ENCODE measurements around the gene FYN.

Gene FYN

DNA sequence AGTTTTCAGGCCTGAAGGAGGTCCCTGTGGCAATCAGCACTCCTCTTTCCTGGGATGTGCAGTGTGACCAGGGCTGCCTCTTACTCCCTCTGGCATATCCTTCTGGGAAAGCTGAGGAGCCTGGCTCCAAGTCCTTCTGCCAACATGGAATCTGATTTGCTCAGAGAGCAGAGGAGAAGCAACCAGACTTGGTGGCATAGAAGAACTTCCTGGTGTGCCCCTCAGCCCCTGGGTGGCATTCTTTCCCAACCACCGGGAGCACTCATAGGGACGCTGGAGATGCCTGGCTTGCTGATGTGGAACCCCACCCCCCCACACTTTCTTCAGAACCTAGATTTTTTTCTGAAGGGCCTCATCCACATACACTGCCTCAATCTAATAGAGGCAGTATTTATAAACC, 160.0 kb downstream of the FYN start:
- H3K27ac Mint-ChIP-seq = peak overlapping the region; percentile 94
- H3K4me3 Mint-ChIP-seq = no peak overlapping the region

DNA sequence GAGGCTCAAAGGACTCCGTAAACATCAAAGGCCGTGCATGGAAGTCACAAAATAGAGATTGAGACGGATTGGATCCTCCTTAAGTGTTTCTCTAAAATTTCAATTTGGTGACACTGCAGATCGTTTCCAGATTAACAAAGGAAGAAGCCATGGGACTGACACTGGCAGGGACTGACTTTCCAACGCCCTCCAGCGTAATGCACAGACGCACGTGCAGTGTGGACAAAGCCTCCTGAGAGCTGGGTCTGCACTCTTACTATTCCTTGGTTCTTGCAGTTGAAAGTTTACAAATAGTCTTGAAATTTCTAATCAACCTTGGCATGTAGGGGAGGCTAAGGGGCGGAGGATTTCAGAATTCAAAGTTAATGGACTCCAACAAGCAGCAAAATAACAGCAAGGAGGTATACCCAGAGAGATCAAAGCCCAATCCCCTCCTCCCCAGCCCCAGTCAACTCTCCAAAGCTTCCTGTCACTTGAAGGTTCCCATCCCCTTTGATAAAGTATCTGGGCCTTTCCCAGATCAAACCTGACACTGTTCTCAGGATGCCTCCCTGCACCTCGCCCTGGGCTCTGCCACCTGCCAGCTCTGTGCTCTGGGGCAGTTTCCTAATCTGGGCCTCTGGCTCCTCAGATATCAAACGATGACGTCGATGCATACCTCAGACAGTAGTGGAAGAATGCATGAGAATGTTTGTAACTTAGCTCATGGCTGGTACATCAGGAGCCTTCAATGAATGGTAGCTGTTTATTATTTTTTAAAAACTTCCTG, 161.1 kb downstream of the FYN start:
- peak overlapping the region; percentile 94 for H3K27ac Mint-ChIP-seq
- no peaks in the 10 kb centered on the region for H3K9me3 Mint-ChIP-seq
- DNase-seq = no peak
- peaks cover 99% of the 10 kb centered on the region for H3K36me3 Mint-ChIP-seq (ENCODE audit: low read depth)
- H3K4me1 Mint-ChIP-seq (ENCODE audit: low read depth) = peaks cover 82% of the 10 kb centered on the region
- H3K4me3 Mint-ChIP-seq = no peak overlapping the region
- H3K27me3 Mint-ChIP-seq = no peaks in the 10 kb centered on the region

More for the DNA sequence above, 160.0 kb downstream of the FYN start:
- peaks cover 99% of the 10 kb centered on the region for H3K36me3 Mint-ChIP-seq (ENCODE audit: low read depth)
- H3K9me3 Mint-ChIP-seq = no peaks in the 10 kb centered on the region
- H3K4me1 Mint-ChIP-seq (ENCODE audit: low read depth) = peaks cover 88% of the 10 kb centered on the region
- H3K27me3 Mint-ChIP-seq = no peaks in the 10 kb centered on the region
- no peak for DNase-seq

DNA sequence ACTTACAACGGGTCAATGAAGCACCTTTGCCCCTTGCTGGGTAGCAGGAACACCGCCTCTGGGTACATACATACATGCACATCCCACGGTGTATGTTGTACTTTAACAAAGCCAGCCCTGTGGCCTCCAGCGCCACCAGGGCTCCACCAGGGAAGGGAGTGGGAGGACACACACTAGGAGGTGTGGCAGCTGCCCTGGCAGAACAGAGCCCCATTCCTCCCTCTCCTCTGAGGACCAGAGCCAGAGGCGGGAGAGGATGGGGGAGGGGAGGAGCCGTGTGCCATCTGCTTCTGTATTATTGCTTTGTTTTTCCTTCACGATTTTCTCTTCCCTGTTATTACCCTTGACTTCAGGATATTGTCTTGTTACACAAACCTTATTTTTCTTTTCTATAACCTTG, 161.8 kb downstream of the FYN start:
- DNase-seq = no peak
- no peaks in the 10 kb centered on the region for H3K9me3 Mint-ChIP-seq
- peaks cover 99% of the 10 kb centered on the region for H3K36me3 Mint-ChIP-seq (ENCODE audit: low read depth)
- H3K4me3 Mint-ChIP-seq = no peak overlapping the region
- peak overlapping the region; percentile 94 for H3K27ac Mint-ChIP-seq
- H3K27me3 Mint-ChIP-seq = no peaks in the 10 kb centered on the region
- H3K4me1 Mint-ChIP-seq (ENCODE audit: low read depth) = peaks cover 81% of the 10 kb centered on the region

DNA sequence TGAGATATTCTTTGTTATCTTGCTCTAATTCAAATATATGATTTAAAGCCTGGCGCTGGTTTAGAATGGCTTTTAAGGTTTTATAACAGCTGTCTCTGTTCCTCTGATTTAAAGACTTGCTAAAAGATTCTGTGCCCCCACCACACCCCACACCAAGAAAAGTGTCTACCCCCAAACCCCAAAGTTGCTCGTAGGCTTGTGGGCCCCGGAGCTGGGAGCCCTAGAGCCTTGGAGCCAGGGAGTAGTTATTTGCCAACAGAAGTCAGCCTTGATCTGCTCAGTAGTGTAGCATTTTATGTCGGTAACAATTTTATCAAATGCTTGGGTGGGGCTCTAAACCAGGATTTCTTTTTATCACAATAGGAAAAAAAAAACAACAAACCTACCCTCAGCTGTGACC, 162.3 kb downstream of the FYN start:
- Mint-ChIP-seq H3K27ac (peak overlapping the region; percentile 94), H3K27me3 (no peaks in the 10 kb centered on the region), H3K9me3 (no peaks in the 10 kb centered on the region), H3K4me3 (no peak overlapping the region), H3K36me3 (ENCODE audit: low read depth) (peaks cover 99% of the 10 kb centered on the region), H3K4me1 (ENCODE audit: low read depth) (peaks cover 75% of the 10 kb centered on the region)
- no peak for DNase-seq

DNA sequence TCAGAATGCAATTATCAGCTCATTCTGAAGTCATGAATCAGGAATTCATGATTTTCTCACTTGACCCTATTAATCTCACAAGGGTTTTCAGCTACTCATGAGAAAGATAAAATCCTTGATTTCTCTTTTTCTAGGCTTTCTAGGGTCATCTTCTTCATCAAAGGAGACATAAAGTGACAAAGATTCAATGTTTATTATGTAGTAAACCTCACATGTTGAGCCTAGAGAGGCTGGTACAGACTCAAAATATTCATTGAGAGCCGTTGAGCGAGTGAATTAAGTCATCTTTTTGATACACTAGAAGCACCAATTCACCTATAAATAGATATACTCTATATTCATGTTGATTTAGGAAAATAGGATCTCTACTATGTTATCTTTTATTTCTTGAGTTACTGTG, 162.8 kb downstream of the FYN start:
- H3K4me3 Mint-ChIP-seq = no peak overlapping the region
- peak overlapping the region; percentile 94 for H3K27ac Mint-ChIP-seq
- peaks cover 72% of the 10 kb centered on the region for H3K4me1 Mint-ChIP-seq (ENCODE audit: low read depth)
- H3K36me3 Mint-ChIP-seq (ENCODE audit: low read depth) = peaks cover 99% of the 10 kb centered on the region
- DNase-seq = no peak
- H3K27me3 Mint-ChIP-seq = no peaks in the 10 kb centered on the region
- H3K9me3 Mint-ChIP-seq = no peaks in the 10 kb centered on the region

DNA sequence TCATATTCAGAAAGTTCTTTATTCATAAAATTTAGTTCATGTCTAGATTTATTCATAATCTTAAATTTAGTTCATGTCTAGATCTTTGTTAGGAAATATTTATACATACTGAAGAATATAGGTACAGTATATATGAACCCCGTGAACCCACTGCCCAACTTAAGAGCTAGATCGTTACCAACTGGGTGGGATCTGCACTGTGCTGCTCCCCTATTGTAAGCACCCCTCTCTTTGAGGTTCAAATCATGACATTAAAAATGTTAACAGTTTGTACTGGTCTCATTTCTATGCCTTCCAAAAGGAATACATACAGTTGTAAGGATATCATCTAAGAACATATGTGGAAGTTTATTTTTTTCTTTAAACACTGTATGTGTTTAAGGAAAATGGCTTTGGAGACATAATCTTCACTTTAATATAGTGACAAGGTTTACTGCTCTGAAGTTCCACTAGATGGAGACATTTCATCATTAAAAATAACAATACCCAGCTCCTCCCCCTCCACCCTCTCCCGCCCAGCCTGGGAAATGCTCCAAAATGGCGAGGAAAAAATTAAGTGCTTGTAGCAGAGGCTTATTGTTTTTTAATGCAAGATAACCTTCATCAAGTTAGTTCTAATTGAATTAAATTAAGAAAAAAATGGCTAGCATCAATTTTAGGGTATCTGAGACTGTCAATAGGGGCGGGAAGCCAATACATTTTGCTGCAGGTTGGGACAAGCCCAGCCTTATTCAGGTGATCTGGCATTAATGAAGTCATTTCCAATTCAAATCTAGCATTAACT, 163.4 kb downstream of the FYN start:
- Mint-ChIP-seq H3K9me3 (no peaks in the 10 kb centered on the region), H3K27me3 (no peaks in the 10 kb centered on the region), H3K27ac (peak overlapping the region; percentile 94), H3K4me3 (no peak overlapping the region), H3K4me1 (ENCODE audit: low read depth) (peaks cover 65% of the 10 kb centered on the region), H3K36me3 (ENCODE audit: low read depth) (peaks cover 99% of the 10 kb centered on the region)
- no peak for DNase-seq

DNA sequence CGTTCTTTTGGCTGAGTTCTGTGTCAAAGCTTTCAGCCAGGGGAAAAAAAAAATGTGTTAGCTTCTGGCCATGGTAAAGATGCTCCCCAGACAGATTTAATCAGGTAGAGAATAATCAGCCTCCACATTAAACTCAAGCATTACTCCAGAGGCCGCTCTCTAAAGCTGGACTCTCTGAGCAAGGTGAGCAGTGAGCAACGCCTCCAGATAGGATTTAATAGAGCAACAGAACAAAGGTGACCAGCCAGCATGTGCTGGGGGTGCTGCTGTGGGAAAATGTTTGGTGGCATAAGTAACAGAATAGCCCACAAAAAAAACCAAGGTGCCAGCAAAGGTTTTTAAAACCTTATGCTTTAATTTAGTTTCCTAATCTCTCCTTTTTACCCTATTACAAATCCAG, 164.1 kb downstream of the FYN start:
- H3K9me3 Mint-ChIP-seq = no peaks in the 10 kb centered on the region
- H3K36me3 Mint-ChIP-seq (ENCODE audit: low read depth) = peaks cover 99% of the 10 kb centered on the region
- H3K4me3 Mint-ChIP-seq = no peak overlapping the region
- H3K27ac Mint-ChIP-seq = peak overlapping the region; percentile 94
- no peak for DNase-seq
- no peaks in the 10 kb centered on the region for H3K27me3 Mint-ChIP-seq
- H3K4me1 Mint-ChIP-seq (ENCODE audit: low read depth) = peaks cover 60% of the 10 kb centered on the region

DNA sequence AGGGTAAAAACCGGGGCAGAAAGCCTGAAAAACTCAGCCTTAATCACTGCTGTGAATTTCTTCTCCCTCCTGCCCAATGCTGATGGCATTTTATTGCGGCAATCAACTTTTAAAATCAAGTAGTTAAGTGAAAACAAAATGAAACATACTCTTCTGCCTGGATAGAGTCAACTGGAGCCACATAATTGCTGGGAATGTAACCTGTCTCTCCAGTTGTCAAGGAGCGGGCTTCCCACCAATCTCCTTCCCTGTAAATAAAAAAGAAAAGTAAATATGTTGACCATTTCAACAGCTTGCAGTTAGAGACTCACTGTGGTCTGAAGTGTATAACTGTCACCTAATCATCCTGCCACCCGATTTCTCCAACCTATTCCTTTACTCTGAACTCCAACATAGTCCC, 165.5 kb downstream of the FYN start:
- peaks cover 99% of the 10 kb centered on the region for H3K36me3 Mint-ChIP-seq (ENCODE audit: low read depth)
- H3K27ac Mint-ChIP-seq = peak overlapping the region; percentile 83
- peaks cover 59% of the 10 kb centered on the region for H3K4me1 Mint-ChIP-seq (ENCODE audit: low read depth)
- no peaks in the 10 kb centered on the region for H3K9me3 Mint-ChIP-seq
- no peak for DNase-seq
- H3K27me3 Mint-ChIP-seq = no peaks in the 10 kb centered on the region
- H3K4me3 Mint-ChIP-seq = no peak overlapping the region

DNA sequence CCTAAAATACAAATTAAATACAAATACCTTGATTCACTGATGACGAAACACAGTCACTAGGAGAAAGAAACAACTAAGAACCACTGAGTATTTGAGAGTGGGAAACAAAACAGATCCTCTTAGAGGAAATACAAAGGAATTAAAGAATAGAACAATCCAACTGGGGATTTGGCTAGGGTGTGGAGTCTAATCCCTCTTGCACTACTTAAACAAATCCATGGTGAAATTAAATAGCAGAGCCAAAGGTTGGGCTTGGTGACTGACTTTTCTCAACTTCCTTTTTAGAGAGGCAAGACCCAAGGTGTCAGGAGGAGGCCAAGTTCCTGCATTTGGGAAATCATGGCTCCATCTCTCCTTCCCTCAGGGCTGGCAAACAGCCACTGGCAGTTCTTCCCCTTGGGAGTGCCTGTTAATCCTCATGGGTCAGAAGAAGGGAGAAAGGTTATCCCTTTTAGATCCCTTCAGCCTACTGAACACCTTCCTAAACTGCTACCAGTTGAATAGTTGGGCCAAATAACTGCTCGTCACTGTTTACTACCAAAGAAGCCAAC, 166.3 kb downstream of the FYN start:
- no peak for DNase-seq
- Mint-ChIP-seq H3K27ac (peak overlapping the region; percentile 76), H3K36me3 (ENCODE audit: low read depth) (peaks cover 99% of the 10 kb centered on the region), H3K27me3 (no peaks in the 10 kb centered on the region), H3K9me3 (no peaks in the 10 kb centered on the region), H3K4me3 (no peak overlapping the region), H3K4me1 (ENCODE audit: low read depth) (peaks cover 54% of the 10 kb centered on the region)

DNA sequence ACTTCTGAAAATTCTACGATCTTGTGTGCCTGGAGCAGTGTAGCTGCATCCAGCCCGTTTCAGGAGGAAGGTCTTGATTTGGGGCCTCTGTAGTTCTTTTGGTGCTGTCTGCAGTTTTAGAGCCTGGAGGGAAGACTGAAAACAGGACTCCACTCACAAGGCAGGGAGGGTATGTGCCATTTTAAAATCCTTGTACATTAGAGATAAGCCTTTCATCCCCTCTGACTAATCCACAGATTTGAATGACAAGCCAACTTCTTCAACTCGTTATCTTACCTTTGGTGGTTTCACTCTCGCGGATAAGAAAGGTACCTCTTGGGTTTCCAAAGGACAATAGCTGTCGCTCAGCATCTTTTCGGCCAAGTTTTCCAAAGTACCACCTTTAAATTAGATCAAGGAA, 169.5 kb downstream of the FYN start:
- Mint-ChIP-seq H3K4me1 (ENCODE audit: low read depth) (peaks cover 53% of the 10 kb centered on the region), H3K4me3 (no peak overlapping the region), H3K36me3 (ENCODE audit: low read depth) (peaks cover 99% of the 10 kb centered on the region), H3K9me3 (no peaks in the 10 kb centered on the region), H3K27ac (peak overlapping the region; percentile 58), H3K27me3 (no peaks in the 10 kb centered on the region)
- DNase-seq = no peak

DNA sequence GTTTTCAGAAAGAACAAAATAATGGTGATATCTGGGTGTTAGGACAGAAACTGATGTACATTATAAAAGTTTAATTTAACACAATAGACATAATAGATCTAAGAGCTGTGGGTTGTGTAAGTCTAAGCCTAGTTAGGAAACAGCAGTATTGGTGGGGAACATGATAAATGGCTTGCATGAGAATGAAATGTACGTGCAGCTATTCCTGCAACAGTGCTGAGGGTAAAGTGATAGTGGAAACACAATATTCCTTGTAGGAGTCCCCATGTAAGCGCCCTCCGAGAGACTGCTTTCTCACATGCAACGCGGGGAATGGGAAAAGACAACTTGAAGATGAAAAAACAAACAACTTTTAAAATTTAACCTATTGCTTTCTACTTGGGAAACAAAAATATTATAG, 171.0 kb downstream of the FYN start:
- Mint-ChIP-seq H3K27ac (peak overlapping the region; percentile 70), H3K36me3 (ENCODE audit: low read depth) (peaks cover 97% of the 10 kb centered on the region), H3K9me3 (no peaks in the 10 kb centered on the region), H3K4me3 (no peak overlapping the region), H3K4me1 (ENCODE audit: low read depth) (peaks cover 44% of the 10 kb centered on the region), H3K27me3 (no peaks in the 10 kb centered on the region)
- DNase-seq = no peak

DNA sequence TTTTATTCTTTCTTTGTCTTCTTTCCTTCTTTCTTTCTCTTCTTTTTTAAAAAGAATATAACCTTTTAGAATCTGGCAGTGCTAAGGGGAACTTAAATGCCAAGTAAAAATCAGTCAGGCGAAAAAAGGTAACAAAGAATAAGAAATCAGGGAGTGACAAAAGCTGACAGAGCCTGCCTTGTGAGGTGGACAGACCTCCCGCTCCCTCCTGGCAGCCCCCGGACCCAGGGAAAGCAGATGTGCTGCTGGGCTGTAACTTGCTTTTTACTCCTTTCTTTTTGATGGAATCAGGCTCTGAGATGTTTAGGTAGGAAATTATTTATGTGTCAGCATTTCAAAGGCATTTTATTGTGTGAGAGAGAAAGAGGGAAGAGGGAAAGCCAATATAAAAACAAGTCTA, 172.1 kb downstream of the FYN start:
- Mint-ChIP-seq H3K4me3 (no peak overlapping the region), H3K9me3 (no peaks in the 10 kb centered on the region), H3K27ac (peak overlapping the region; percentile 72), H3K4me1 (ENCODE audit: low read depth) (peaks cover 47% of the 10 kb centered on the region), H3K36me3 (ENCODE audit: low read depth) (peaks cover 97% of the 10 kb centered on the region), H3K27me3 (no peaks in the 10 kb centered on the region)
- no peak for DNase-seq

DNA sequence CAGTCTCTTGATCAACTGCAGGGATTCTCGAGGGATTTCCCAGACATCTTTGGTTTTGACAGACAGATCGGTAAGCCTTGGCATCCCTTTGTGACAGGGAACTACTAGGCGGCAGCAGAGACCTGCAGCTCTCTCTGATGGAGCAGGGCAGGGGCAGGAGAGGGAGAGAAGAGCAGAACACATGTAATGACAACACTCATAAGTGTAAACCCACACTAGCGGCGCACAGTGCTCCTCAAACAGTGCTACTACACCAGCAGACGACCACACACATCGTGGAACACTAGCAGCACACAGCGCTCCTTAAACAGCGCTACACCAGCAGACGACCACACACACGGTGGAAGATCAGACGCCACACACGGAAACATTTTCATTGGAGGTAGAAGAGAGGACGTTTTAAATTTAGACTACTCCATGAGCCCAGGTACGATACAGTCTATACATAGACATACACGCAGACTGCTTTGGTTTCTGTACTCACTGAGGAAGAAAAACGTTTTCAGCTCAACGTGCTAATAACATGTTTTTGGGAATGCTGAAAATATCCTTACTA, 173.0 kb downstream of the FYN start:
- Mint-ChIP-seq H3K9me3 (no peaks in the 10 kb centered on the region), H3K4me3 (no peak overlapping the region), H3K27ac (peak overlapping the region; percentile 27), H3K27me3 (no peaks in the 10 kb centered on the region), H3K36me3 (ENCODE audit: low read depth) (peaks cover 97% of the 10 kb centered on the region), H3K4me1 (ENCODE audit: low read depth) (peaks cover 54% of the 10 kb centered on the region)
- no peak for DNase-seq

DNA sequence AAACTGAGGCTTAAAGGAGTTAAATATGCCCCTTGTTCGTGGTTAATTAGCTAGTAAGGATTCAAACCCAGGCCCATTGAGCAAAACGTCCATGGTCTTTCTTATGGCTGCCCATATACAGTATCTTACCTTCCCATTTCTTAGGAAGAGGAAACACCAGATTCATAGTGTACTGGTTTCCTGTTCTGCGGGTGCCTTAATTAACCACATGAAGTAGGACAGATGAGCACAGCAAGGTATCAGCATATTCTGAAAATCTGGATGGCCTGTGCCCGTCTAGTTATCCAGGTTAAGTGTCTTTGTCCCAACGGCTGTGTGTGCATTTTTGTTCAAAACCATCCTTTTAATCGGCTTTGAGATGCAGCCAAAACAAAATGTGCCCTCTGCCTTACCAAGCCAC, 174.1 kb downstream of the FYN start:
- H3K4me3 Mint-ChIP-seq = no peak overlapping the region
- peak overlapping the region; percentile 58 for H3K27ac Mint-ChIP-seq
- DNase-seq = no peak
- H3K4me1 Mint-ChIP-seq (ENCODE audit: low read depth) = peaks cover 63% of the 10 kb centered on the region
- peaks cover 97% of the 10 kb centered on the region for H3K36me3 Mint-ChIP-seq (ENCODE audit: low read depth)
- no peaks in the 10 kb centered on the region for H3K27me3 Mint-ChIP-seq
- H3K9me3 Mint-ChIP-seq = no peaks in the 10 kb centered on the region

DNA sequence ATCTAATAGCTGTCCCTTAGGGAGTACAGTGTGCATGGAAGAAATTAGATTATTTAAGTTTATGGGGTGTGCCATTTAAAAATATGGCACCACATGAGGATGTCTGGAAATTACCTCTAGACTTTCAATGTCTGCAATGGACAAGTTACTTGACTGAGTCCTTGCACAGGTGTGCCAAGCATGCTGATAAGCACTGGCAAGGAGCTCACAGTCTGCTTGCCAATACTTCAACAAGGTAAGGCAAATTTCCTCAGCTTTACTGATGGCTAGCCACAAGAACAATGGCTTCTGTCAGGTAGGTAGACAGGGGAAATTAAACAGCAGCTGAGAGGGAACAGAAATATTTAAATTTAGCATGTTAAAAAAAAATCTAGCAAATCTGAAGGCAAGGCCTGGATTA, 176.4 kb downstream of the FYN start:
- H3K27me3 Mint-ChIP-seq = no peaks in the 10 kb centered on the region
- H3K4me3 Mint-ChIP-seq = no peak overlapping the region
- no peaks in the 10 kb centered on the region for H3K9me3 Mint-ChIP-seq
- H3K36me3 Mint-ChIP-seq (ENCODE audit: low read depth) = peaks cover 97% of the 10 kb centered on the region
- H3K27ac Mint-ChIP-seq = peak overlapping the region; percentile 68
- no peak for DNase-seq
- peaks cover 63% of the 10 kb centered on the region for H3K4me1 Mint-ChIP-seq (ENCODE audit: low read depth)
